Natural killer cell (primary cell): ENCODE measurements around the gene SLC6A18. TPM values are rescaled to one million over a fixed set of nuclear protein-coding genes. Genes with fewer than 3 reads are reported as not detected.

ENCODE experiments used
- ATAC-seq, 3 donors: fragments of 150-1000 bp in 2 of 3; fragments of 200-7000 bp in 1 of 3; cut with Tn5 transposase; 1 replicate in 1 of 3; 2 replicates in 2 of 3; pipeline ENCODE4 v1.10.0; 2021; ENCODE audit warnings: mild to moderate bottlenecking in 2 of 3, moderate library complexity in 2 of 3
- DNase-seq, 2 donors: peaks; one replicate each; pipeline versions ENCODE4 v3.0.0 to v3.0.0-alpha.2; 2013 to 2021; ENCODE audit warnings: mixed read lengths in 1 of 2
- H3K27ac ChIP-seq: one replicate; pipeline ENCODE4 v1.5.1; 2013; ENCODE audit warnings: mild to moderate bottlenecking, low read length
- H3K27me3 ChIP-seq: one replicate; pipeline ENCODE4 v1.6.1; 2013; ENCODE audit warnings: low read length; ENCODE audit not compliant: control insufficient read depth, insufficient read depth
- H3K36me3 ChIP-seq: one replicate; pipeline ENCODE4 v1.6.1; 2013; ENCODE audit warnings: low read length; ENCODE audit not compliant: control insufficient read depth, insufficient read depth
- H3K4me1 ChIP-seq: one replicate; pipeline ENCODE4 v1.6.1; 2013; ENCODE audit warnings: low read length; ENCODE audit not compliant: control insufficient read depth, insufficient read depth
- H3K4me3 ChIP-seq: one replicate; pipeline ENCODE4 v1.5.1; 2013; ENCODE audit warnings: low read length
- H3K9me3 ChIP-seq: one replicate; pipeline ENCODE4 v1.6.1; 2013; ENCODE audit warnings: low read length; ENCODE audit not compliant: control insufficient read depth, insufficient read depth
- H3K27ac Mint-ChIP-seq, 2 donors: one replicate each; pipeline ENCODE4 v1.8.0; 2022; ENCODE audit warnings: mild to moderate bottlenecking in 2 of 2, mixed read lengths in 2 of 2, moderate library complexity in 1 of 2
- H3K27me3 Mint-ChIP-seq, 2 donors: one replicate each; pipeline ENCODE4 v1.8.0; 2022; ENCODE audit warnings: low read depth in 2 of 2, mixed read lengths in 2 of 2
- H3K36me3 Mint-ChIP-seq: one replicate; pipeline ENCODE4 v1.8.0; 2022; ENCODE audit warnings: mixed read lengths
- H3K4me1 Mint-ChIP-seq, 2 donors: one replicate each; pipeline ENCODE4 v1.8.0; 2022; ENCODE audit warnings: mixed read lengths in 2 of 2
- H3K4me3 Mint-ChIP-seq: one replicate; pipeline ENCODE4 v1.8.0; 2022; ENCODE audit warnings: mild to moderate bottlenecking, moderate library complexity, mixed read lengths
- H3K9me3 Mint-ChIP-seq, 2 donors: one replicate each; pipeline ENCODE4 v1.8.0; 2022; ENCODE audit warnings: mixed read lengths in 2 of 2
- WGBS: methylation state at CpG from one replicate; pipeline ENCODE4 v1.1.7; 2013; ENCODE audit warnings: missing lambda C conversion rate; ENCODE audit not compliant: insufficient coverage; 5-methylcytosine and 5-hydroxymethylcytosine counted together
- intact Hi-C: fragments of 100-400 bp; cut with micrococcal nuclease; formaldehyde crosslinking; loops from one replicate; pipeline ENCODE4 v1.14.2; 2022
- total RNA-seq, 4 donors: library from RNA; stranded (reverse); fragments of 120-200 nt in 1 of 4; gene quantifications; one replicate each; pipeline versions ENCODE4 v1.2.3 to v1.2.4, GENCODE V29; 2013 to 2022
- TF ChIP-seq, protein P1 (sequence below): fragments of 200-600 bp; IDR thresholded peaks from one replicate; pipeline ENCODE4 v1.8.0; 2022; ENCODE audit warnings: antibody characterized with exemption

SLC6A18 gene
- total RNA-seq, 3 donors from 2014 or later (not counting 1 experiment from before 2014, with no cell fraction given), result not detected

DNA sequence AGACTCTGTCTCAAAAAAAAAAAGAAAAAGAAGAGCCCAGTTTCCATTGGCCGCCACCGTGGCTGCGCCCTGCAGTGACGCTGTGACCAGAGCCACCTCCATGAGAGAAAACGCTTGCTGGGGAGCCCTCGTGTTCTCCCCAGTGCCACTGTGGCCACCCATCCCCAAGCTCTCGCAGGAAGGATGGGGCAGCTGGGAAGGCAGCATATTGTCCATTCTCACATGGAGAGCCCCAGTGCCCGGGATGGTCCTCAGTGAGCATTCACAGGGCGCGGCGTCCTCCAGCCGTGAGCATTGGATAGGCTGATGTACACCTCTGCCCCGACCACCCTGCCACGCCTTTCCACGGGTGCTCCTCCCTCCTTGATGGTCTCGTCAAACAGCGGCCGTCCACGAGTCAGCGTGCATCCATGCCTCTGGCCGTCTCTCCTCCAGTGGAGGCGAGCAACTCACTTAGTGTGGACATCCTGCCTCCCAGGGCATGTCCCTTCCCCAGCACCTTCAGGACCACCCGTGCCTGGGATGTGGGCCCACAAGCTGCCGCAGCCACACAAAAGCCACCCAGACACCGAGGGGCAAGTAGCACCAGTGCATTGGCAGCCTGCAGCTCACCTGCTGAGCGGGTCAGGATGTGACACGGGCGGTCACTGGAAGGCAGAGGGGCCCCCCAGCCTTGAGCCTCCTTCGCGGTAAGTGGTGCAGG, 47.2 kb upstream of the SLC6A18 start:
- H3K4me3 ChIP-seq, result no peak overlapping the region
- no peak overlapping the region for H3K27ac ChIP-seq
- no peaks in the 10 kb centered on the region for H3K9me3 Mint-ChIP-seq
- TF ChIP-seq, protein P1, sequence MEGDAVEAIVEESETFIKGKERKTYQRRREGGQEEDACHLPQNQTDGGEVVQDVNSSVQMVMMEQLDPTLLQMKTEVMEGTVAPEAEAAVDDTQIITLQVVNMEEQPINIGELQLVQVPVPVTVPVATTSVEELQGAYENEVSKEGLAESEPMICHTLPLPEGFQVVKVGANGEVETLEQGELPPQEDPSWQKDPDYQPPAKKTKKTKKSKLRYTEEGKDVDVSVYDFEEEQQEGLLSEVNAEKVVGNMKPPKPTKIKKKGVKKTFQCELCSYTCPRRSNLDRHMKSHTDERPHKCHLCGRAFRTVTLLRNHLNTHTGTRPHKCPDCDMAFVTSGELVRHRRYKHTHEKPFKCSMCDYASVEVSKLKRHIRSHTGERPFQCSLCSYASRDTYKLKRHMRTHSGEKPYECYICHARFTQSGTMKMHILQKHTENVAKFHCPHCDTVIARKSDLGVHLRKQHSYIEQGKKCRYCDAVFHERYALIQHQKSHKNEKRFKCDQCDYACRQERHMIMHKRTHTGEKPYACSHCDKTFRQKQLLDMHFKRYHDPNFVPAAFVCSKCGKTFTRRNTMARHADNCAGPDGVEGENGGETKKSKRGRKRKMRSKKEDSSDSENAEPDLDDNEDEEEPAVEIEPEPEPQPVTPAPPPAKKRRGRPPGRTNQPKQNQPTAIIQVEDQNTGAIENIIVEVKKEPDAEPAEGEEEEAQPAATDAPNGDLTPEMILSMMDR, result no peak
- WGBS, result 88% methylated on average over 30 of the region's 30 CpGs
- intact Hi-C loops, result no loop called here
- no peaks in the 10 kb centered on the region for H3K9me3 ChIP-seq
- no peaks in the 10 kb centered on the region for H3K36me3 ChIP-seq
- no peak overlapping the region for H3K4me3 Mint-ChIP-seq
- H3K4me1 ChIP-seq, result peaks cover 14% of the 10 kb centered on the region
- H3K27ac Mint-ChIP-seq, result no peak overlapping the region
- no peaks in the 10 kb centered on the region for H3K36me3 Mint-ChIP-seq
- H3K27me3 Mint-ChIP-seq, result no peaks in the 10 kb centered on the region
- no peak for DNase-seq
- peaks cover 8 to 10% of the 10 kb centered on the region in 2 donors for H3K4me1 Mint-ChIP-seq
- H3K27me3 ChIP-seq, result no peaks in the 10 kb centered on the region
- ATAC-seq, result no peak

DNA sequence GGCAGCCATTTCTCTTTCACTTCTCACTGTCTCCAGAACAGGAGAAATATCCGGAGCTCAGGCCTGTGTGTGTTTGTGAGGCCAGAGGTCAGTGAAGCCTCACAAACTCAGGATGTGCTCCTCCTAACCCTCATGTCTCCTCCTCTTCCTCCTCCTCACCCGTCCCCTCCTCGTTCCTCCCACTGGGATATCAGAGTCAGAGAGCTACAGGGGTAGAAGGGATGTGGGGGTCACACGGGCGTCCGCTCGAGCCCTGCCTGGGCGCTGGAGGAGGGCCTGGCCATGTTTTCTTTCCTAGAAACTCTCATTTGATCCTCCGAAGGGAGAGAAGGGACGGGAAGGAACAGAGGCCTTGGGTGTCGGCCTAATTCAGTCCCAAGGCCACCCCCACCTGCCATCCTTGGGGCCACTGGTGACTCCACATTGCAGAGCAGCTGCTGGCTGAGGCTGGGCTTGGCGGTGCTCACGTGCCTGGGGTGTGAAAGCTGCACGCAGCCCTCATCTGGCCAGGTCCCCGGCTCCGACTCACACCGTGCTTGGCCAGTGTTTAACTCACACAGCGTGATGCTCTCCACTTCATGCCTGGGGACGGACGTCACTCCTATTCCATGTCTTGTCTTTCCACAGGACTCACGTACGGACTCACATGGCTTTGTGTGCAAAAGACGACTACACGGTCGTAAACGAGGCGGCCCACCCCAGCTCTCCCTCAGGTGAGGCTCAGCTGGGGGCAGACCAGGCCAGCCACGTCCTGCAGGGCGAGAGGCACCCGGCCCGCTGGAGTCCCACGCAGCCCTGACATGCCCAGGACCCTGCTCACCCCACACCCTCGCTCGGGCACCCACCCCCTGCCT, 46.4 kb upstream of the SLC6A18 start:
- peaks cover 7% of the 10 kb centered on the region for H3K4me1 ChIP-seq
- Mint-ChIP-seq H3K4me3 (no peak overlapping the region), H3K9me3 (no peaks in the 10 kb centered on the region), H3K36me3 (no peaks in the 10 kb centered on the region), H3K27me3 (no peaks in the 10 kb centered on the region), H3K4me1 (peaks cover 4 to 7% of the 10 kb centered on the region in 2 donors), H3K27ac (no peak overlapping the region)
- ATAC-seq (no peak), DNase-seq (no peak)
- intact Hi-C loops, result no loop called here
- no peak overlapping the region for H3K27ac ChIP-seq
- H3K4me3 ChIP-seq, result no peak overlapping the region
- no peaks in the 10 kb centered on the region for H3K27me3 ChIP-seq
- TF ChIP-seq, protein P1, result no peak
- no peaks in the 10 kb centered on the region for H3K36me3 ChIP-seq
- WGBS, result 89% methylated on average over 31 of the region's 34 CpGs
- H3K9me3 ChIP-seq, result no peaks in the 10 kb centered on the region

DNA sequence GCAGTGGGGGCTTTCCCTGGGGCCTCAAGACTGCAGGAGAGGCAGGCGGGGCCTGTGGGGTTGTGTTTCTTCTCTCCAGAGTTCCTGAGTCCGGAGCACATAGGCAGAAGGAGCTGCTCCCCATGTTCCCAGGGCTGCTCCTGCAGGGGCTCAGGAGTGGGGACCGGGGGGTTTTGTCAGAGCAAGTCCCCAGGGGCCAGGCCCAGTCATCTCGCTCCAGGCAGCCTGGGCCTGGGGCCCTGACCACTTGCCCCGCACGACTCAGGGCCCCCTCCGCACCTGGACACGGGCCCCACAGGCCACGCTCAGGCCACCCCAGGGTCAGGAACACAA, 45.8 kb upstream of the SLC6A18 start:
- Histone ChIP-seq H3K4me1 (peaks cover 1% of the 10 kb centered on the region), H3K4me3 (no peak overlapping the region), H3K27me3 (no peaks in the 10 kb centered on the region), H3K9me3 (no peaks in the 10 kb centered on the region), H3K36me3 (no peaks in the 10 kb centered on the region), H3K27ac (no peak overlapping the region)
- 90% methylated on average over 9 of the region's 9 CpGs for WGBS
- DNase-seq (no peak), ATAC-seq (no peak)
- Mint-ChIP-seq H3K4me1 (peaks cover 2 to 7% of the 10 kb centered on the region in 2 donors), H3K9me3 (no peaks in the 10 kb centered on the region), H3K4me3 (no peak overlapping the region), H3K27ac (no peak overlapping the region), H3K36me3 (no peaks in the 10 kb centered on the region), H3K27me3 (no peaks in the 10 kb centered on the region)
- TF ChIP-seq, protein P1, result no peak
- intact Hi-C loops, result no loop called here
